T follicular helper cell (primary cell): ENCODE data around the gene KDM7A.

Experiments
- DNase-seq: peaks from one replicate; pipeline ENCODE4 v3.0.0-alpha.2; 2020; ENCODE audit warnings: low read depth

KDM7A gene

DNA sequence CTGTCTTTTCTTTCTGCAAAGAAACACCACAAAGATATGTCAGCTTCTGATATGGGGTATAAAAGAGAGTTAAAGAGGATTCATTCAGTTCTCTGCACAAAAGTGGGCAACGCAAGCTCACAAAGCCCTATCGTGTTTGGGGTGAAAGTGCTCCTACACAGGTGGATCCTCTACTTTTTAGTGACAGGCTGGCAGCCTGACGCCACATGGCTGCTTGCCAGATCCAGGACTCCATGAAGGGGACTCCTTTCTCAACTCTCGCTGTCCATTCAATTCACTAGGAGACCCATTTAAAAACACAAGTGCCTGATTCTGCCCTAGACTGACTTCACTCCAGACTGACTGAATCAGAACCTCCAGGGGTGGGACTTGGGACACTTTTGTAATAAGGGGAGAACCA is 122.0 kb downstream of the KDM7A start:
- DNase-seq, result no peak

- DNase-seq, result no peak
These were observed 122.8 kb downstream of the KDM7A start for GRCh38 chr7:140053812-140054539.

GRCh38 chr7:140051820-140052219 is 125.0 kb downstream of the KDM7A start:
- DNase-seq, result no peak

GRCh38 chr7:140050100-140050499 is 126.7 kb downstream of the KDM7A start:
- DNase-seq, result no peak

- DNase-seq, result no peak
These were observed 127.3 kb downstream of the KDM7A start for GRCh38 chr7:140049339-140050024.

GRCh38 chr7:140048989-140049338 is 127.8 kb downstream of the KDM7A start:
- DNase-seq, result no peak

DNA sequence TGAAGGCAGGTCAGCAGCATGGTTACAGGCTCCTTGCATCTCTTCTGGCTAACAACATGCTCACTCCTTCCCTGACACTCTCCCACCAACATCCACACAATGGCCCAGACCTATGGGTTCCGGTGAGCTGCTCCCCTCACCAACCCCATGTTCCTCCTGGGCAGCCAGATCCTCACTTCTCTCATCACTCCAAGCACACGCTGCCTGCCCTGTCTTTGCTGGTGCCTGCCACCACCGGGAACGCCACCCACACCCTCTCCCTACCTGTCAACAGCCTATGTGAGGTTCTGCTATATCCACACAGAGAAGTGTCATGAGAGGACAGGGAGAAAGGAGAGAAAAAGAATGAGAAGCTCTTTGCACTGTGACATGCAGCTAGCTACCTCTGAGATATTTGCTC is 128.6 kb downstream of the KDM7A start:
- no peak for DNase-seq

DNA sequence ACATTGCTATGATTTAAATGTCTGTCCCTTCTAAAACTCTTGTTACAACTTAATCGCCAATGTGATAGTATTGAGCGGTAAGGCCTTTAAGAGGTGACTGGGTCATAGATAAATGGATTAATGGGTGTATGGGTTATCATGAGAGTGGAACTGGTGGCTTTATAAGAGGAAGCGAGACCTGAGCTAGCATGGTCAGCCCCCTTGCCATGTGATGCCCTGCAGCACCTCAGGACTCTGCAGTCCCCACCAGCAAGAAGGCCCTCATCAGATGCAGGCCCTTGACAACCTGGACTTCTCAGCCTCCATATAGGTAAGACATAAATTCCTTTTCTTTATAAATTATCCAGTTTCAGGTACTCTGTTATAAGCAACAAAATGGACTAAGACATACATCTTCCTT is 129.6 kb downstream of the KDM7A start:
- no peak for DNase-seq

GRCh38 chr7:140045697-140046096 is 131.1 kb downstream of the KDM7A start:
- DNase-seq, result no peak

DNA sequence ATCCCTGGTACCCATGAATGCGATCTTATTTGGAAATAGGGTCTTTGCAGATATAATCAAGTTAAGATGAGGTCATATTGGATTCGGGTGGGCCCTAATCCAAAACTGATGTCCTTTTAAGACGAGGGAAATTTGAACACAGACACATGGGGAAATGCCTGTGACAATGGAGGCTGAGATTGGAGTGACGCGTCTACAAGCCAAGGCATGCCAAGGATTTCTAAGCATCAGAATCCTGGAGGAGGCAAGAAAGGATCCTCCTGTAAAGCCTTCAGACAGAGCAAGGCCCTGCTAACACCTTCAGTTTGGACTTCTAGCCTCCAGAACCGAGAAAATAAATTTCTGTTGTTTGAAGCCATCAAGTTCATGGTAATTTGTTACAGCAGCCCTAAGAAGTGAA is 132.5 kb downstream of the KDM7A start:
- no peak for DNase-seq

DNA sequence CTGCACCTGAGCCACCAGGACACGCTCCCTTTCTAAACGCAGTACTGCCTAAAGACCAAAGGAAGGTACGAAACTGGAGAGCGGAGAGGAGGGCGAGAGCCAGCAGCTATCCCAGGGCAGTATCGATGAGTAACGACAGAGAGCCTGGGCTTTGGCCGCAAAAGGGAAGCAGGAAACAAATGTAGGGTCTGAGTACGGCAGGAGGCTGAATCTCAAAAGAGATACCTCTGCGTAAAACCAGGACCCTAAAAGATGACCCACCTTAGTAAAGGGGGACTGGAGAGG is 134.5 kb downstream of the KDM7A start:
- no peak for DNase-seq

DNA sequence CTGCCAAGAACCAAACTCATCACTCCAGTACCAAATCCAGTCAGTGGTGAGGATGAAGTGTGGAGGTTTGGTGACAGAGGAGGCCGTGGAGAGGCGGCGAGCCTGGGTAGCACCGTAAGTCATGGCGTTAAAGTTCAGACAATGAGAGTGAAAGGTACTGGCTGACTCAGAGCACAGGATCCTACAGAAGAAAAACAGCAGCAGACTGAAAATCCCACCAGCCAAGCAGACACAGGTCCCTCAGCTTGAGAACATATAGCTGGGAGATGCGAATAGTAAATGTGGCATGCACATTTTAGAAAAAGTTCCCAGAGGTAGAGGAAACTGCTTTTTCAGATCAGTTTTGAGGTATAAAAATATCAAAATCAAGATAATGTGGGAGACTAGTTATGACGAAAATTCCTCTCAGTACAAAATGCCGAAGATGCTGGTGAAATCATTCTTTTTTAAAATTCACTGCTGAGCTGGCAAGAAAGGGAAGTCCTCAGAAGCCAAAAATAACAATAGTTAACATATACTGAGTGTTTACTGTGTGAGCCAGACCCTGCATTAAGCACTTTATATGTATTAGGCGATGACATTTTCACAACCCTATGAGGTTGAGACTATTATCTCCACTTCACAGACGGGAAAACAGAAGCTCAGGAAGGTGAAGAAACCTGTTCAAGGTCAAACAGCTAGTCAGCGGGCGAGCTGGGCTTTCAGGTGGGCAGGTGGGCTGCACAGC is 135.0 kb downstream of the KDM7A start:
- DNase-seq, result no peak

DNA sequence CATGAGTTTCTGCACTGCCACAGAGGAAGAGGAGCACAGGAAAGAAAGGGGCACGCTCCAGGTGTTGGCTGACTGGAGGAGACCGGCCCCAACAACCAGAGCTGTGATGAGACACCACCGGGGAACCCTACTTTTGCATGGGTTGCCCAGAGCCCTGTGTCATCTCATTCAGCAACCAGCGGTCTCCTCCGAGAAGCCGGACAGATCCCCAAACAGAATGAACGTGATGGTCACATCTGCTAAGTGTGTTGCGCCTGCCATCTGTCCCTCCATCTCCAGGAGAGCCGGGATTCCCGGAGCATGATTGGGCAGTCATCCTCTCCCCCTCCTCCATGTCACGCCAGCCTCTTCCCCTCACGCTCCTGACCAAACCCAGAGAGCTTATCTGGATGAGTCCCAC is 136.9 kb downstream of the KDM7A start:
- DNase-seq, result no peak

DNA sequence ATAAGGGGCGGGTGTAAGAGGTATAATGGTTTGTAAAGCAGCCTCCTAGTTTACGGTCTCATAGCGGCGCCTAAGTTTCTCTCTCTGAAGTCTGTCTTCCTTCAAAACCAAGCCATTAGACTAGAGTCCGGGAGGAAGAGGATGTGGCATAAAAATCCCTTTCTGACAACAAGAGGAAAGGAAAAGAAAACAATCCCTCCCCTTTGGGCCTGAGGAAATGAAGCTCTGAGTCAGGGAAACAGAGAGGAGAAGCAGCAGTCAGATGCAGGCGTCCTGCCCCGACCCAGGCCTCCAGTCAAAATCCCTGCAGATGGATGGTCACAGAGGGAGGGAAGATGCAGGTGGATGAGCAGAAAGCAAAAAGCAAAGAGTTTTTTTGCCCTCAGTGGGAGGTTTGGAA is 137.7 kb downstream of the KDM7A start:
- DNase-seq, result no peak

- DNase-seq, result no peak
These were observed 140.4 kb downstream of the KDM7A start for GRCh38 chr7:140036224-140036962.

GRCh38 chr7:140035400-140036223 is 141.2 kb downstream of the KDM7A start:
- DNase-seq, result no peak
